T-helper 1 cell (primary cell): ENCODE results near the gene ANKS3.
A peak's percentile ranks its signal among the peaks of the same experiment; 100 is the strongest.

ENCODE experiments used
- DNase-seq, 5 donors: peaks; one replicate each; pipeline ENCODE4 v3.0.0-alpha.2; 2012 to 2020

Gene ANKS3

GRCh38 chr16:4684058-4684715 is 49.9 kb downstream of the ANKS3 start:
- no peak for DNase-seq

- DNase-seq: no peak
These were observed 50.6 kb downstream of the ANKS3 start for GRCh38 chr16:4683255-4684057.

- no peak for DNase-seq
These were observed 51.3 kb downstream of the ANKS3 start for GRCh38 chr16:4682616-4683254.

- no peak for DNase-seq
These were observed 51.9 kb downstream of the ANKS3 start for GRCh38 chr16:4682084-4682591.

GRCh38 chr16:4681471-4682083 is 52.5 kb downstream of the ANKS3 start:
- no peak for DNase-seq

GRCh38 chr16:4680673-4681470 is 53.2 kb downstream of the ANKS3 start:
- no peak for DNase-seq

- no peak for DNase-seq
These were observed 54.0 kb downstream of the ANKS3 start for GRCh38 chr16:4679850-4680636.

GRCh38 chr16:4679156-4679849 is 54.8 kb downstream of the ANKS3 start:
- no peak for DNase-seq

- no peak for DNase-seq
These were observed 55.5 kb downstream of the ANKS3 start for GRCh38 chr16:4678596-4678995.

GRCh38 chr16:4677994-4678393 is 56.1 kb downstream of the ANKS3 start:
- no peak for DNase-seq

GRCh38 chr16:4677390-4677789 is 56.7 kb downstream of the ANKS3 start:
- DNase-seq: no peak

- DNase-seq: no peak
These were observed 57.2 kb downstream of the ANKS3 start for GRCh38 chr16:4676831-4677230.

- peak; percentile 39 to 87 (median 57) for DNase-seq
These were observed 57.9 kb downstream of the ANKS3 start for GRCh38 chr16:4675864-4676786.

GRCh38 chr16:4674926-4675530 is 59.0 kb downstream of the ANKS3 start:
- DNase-seq: no peak

GRCh38 chr16:4673387-4674046 is 60.6 kb downstream of the ANKS3 start:
- DNase-seq: no peak

- no peak for DNase-seq
These were observed 65.6 kb downstream of the ANKS3 start for GRCh38 chr16:4668313-4668960.

- no peak for DNase-seq
These were observed 66.7 kb downstream of the ANKS3 start for GRCh38 chr16:4667203-4667963.
